Inferior parietal cortex (tissue), 1 donor: ENCODE data around the gene KDM4E.
"Not testable (repeated sequence)": the region's sequence is repeated elsewhere in the genome, so short reads cannot be mapped to it uniquely, and the experiment has no call there.

ENCODE experiments used
- DNase-seq: peaks from one replicate; pipeline ENCODE4 v3.0.0-alpha.2; 2016; ENCODE audit errors: extremely low spot score

KDM4E gene

GRCh38 chr11:95024958-95025357, at the start of gene KDM4E:
KDM4E (plus strand) TSS chr11:95025258; CDS start chr11:95025558, 300 bp downstream.
- no peak for DNase-seq

GRCh38 chr11:94975599-94975998, 49.5 kb upstream of the KDM4E start:
- DNase-seq, result no peak

- DNase-seq, result no peak
Observed at GRCh38 chr11:94987378-94987777, 37.7 kb upstream of the KDM4E start.

- DNase-seq, result no peak
Observed at GRCh38 chr11:94988748-94989147, 36.3 kb upstream of the KDM4E start.

GRCh38 chr11:94993400-94993943, 31.6 kb upstream of the KDM4E start:
- no peak for DNase-seq

GRCh38 chr11:94997437-94997836, 27.6 kb upstream of the KDM4E start:
- DNase-seq, result no peak

- DNase-seq, result no peak
Observed at GRCh38 chr11:94998285-94998684, 26.8 kb upstream of the KDM4E start.

- DNase-seq, result no peak
Observed at GRCh38 chr11:95003716-95004115, 21.3 kb upstream of the KDM4E start.

GRCh38 chr11:95005642-95006041, 19.4 kb upstream of the KDM4E start:
- no peak for DNase-seq

GRCh38 chr11:95011376-95011775, 13.7 kb upstream of the KDM4E start:
- no peak for DNase-seq

GRCh38 chr11:95014184-95014821, 10.8 kb upstream of the KDM4E start:
- DNase-seq, result no peak

- no peak for DNase-seq
Observed at GRCh38 chr11:95016139-95016538, 8.9 kb upstream of the KDM4E start.

- not testable (repeated sequence) for DNase-seq
Observed at GRCh38 chr11:95021468-95021867, 3.6 kb upstream of the KDM4E start.

GRCh38 chr11:95025594-95025993, 536 bp downstream of the KDM4E start:
- not testable (repeated sequence) for DNase-seq

- no peak for DNase-seq
Observed at GRCh38 chr11:95028357-95028756, 3.3 kb downstream of the KDM4E start.

GRCh38 chr11:95033051-95033450, 8.0 kb downstream of the KDM4E start:
- no peak for DNase-seq

GRCh38 chr11:95035316-95035715, 10.3 kb downstream of the KDM4E start:
- DNase-seq, result no peak

GRCh38 chr11:95037356-95038035, 12.4 kb downstream of the KDM4E start:
- DNase-seq, result not testable (repeated sequence)

GRCh38 chr11:95042239-95042638, 17.2 kb downstream of the KDM4E start:
- no peak for DNase-seq

GRCh38 chr11:95042906-95043305, 17.8 kb downstream of the KDM4E start:
- DNase-seq, result no peak

- DNase-seq, result no peak
Observed at GRCh38 chr11:95044010-95044409, 19.0 kb downstream of the KDM4E start.

GRCh38 chr11:95045812-95046211, 20.8 kb downstream of the KDM4E start:
- no peak for DNase-seq

GRCh38 chr11:95049122-95049521, 24.1 kb downstream of the KDM4E start, which contains the start of gene KDM4F:
KDM4F (plus strand) TSS chr11:95049422.
- not testable (repeated sequence) for DNase-seq
